Mesenchymal stem cell (in vitro differentiated cells and primary cell): Measurements from ENCODE around the gene MLXIP. TPM values are rescaled to one million over a fixed set of nuclear protein-coding genes. Genes with fewer than 3 reads are reported as not detected.

ENCODE experiments used
- DNase-seq: peaks from one replicate; pipeline ENCODE4 v3.0.0-alpha.2; 2013
- H2AFZ ChIP-seq: one replicate; pipeline ENCODE4 v1.6.1; 2013; ENCODE audit warnings: low read depth, mild to moderate bottlenecking, control low read depth, inconsistent platforms, low read length, moderate library complexity
- H2AK5ac ChIP-seq: 2 replicates; pipeline ENCODE4 v1.6.1; 2013; ENCODE audit warnings: low read length, moderate library complexity, mild to moderate bottlenecking, inconsistent platforms; ENCODE audit not compliant: severe bottlenecking
- H2BK120ac ChIP-seq: one replicate; pipeline ENCODE4 v1.6.1; 2013; ENCODE audit warnings: low read depth, mild to moderate bottlenecking, inconsistent platforms, low read length, moderate library complexity
- H2BK12ac ChIP-seq, 2 experiments: one replicate each; pipeline ENCODE4 v1.6.1; 2013; ENCODE audit warnings: inconsistent platforms in 2 of 2, low read length in 2 of 2, mild to moderate bottlenecking in 2 of 2, moderate library complexity in 2 of 2, control low read depth in 1 of 2
- H2BK15ac ChIP-seq: one replicate; pipeline ENCODE4 v1.6.1; 2013; ENCODE audit warnings: mild to moderate bottlenecking, low read depth, inconsistent platforms; ENCODE audit not compliant: poor library complexity, severe bottlenecking
- H2BK5ac ChIP-seq: 2 replicates; pipeline ENCODE4 v1.6.1; 2013; ENCODE audit warnings: low read depth, mild to moderate bottlenecking, low read length, control low read depth, inconsistent platforms; ENCODE audit not compliant: poor library complexity, severe bottlenecking
- H3K14ac ChIP-seq, 2 experiments: one replicate each; pipeline ENCODE4 v1.6.1; 2013; ENCODE audit warnings: inconsistent platforms in 2 of 2, low read length in 2 of 2, control low read depth in 1 of 2, mild to moderate bottlenecking in 1 of 2, moderate library complexity in 1 of 2
- H3K18ac ChIP-seq, 2 experiments: one replicate each; pipeline ENCODE4 v1.6.1; 2013; ENCODE audit warnings: inconsistent platforms in 2 of 2, low read length in 2 of 2, control low read depth in 1 of 2, low read depth in 1 of 2, mild to moderate bottlenecking in 1 of 2
- H3K23ac ChIP-seq, 2 experiments: one replicate each; pipeline ENCODE4 v1.6.1; 2013; ENCODE audit warnings: inconsistent platforms in 2 of 2, low read length in 2 of 2, mild to moderate bottlenecking in 2 of 2, moderate library complexity in 2 of 2, control low read depth in 1 of 2
- H3K27ac ChIP-seq: 2 replicates; pipeline ENCODE4 v1.5.1; 2013; ENCODE audit warnings: mild to moderate bottlenecking, moderate library complexity, low read length, control low read depth, inconsistent platforms; ENCODE audit not compliant: poor library complexity, severe bottlenecking
- H3K27me3 ChIP-seq, 2 experiments: 2 replicates each; pipeline versions ENCODE4 v1.6.1 to v1.7.0; 2013; ENCODE audit warnings: low read length in 2 of 2, mild to moderate bottlenecking in 2 of 2, moderate library complexity in 2 of 2, control low read depth in 1 of 2, inconsistent platforms in 1 of 2; ENCODE audit not compliant: control insufficient read depth in 1 of 2, insufficient read depth in 1 of 2
- H3K36me3 ChIP-seq, 2 experiments: 2 replicates each; pipeline versions ENCODE4 v1.6.1 to v1.7.0; 2013; ENCODE audit warnings: low read length in 2 of 2, control low read depth in 1 of 2, inconsistent platforms in 1 of 2, low read depth in 1 of 2, mild to moderate bottlenecking in 1 of 2; ENCODE audit not compliant: insufficient read depth in 2 of 2, control insufficient read depth in 1 of 2
- H3K4ac ChIP-seq, 2 experiments: one replicate each; pipeline ENCODE4 v1.6.1; 2013; ENCODE audit warnings: inconsistent platforms in 2 of 2, low read length in 2 of 2, mild to moderate bottlenecking in 2 of 2, moderate library complexity in 2 of 2, control low read depth in 1 of 2, low read depth in 1 of 2
- H3K4me1 ChIP-seq: 2 replicates; pipeline ENCODE4 v1.6.1; 2013; ENCODE audit warnings: low read depth, low read length, control low read depth; ENCODE audit not compliant: control insufficient read depth, insufficient read depth
- H3K4me2 ChIP-seq: 2 replicates; pipeline ENCODE4 v1.6.1; 2013; ENCODE audit warnings: low read length, mild to moderate bottlenecking, inconsistent platforms; ENCODE audit not compliant: poor library complexity, severe bottlenecking
- H3K4me3 ChIP-seq, 2 experiments: 2 replicates each; pipeline versions ENCODE4 v1.5.1 to v1.7.0; 2013; ENCODE audit warnings: low read length in 2 of 2, mild to moderate bottlenecking in 2 of 2, control low read depth in 1 of 2, low read depth in 1 of 2; ENCODE audit not compliant: insufficient read depth in 1 of 2
- H3K79me1 ChIP-seq: replicated peaks from 2 replicates; pipeline ENCODE4 v1.6.1; 2013; ENCODE audit warnings: mild to moderate bottlenecking, control low read depth, low read length, inconsistent platforms; ENCODE audit not compliant: poor library complexity, severe bottlenecking
- H3K9ac ChIP-seq: 2 replicates; pipeline ENCODE4 v1.7.0; 2013; ENCODE audit warnings: mild to moderate bottlenecking, low read length, moderate library complexity
- H3K9me3 ChIP-seq: 2 replicates; pipeline ENCODE4 v1.7.0; 2013; ENCODE audit warnings: mild to moderate bottlenecking, low read length; ENCODE audit not compliant: control insufficient read depth
- H4K8ac ChIP-seq: one replicate; pipeline ENCODE4 v1.6.1; 2013; ENCODE audit warnings: inconsistent platforms, mild to moderate bottlenecking, low read length, moderate library complexity
- H4K91ac ChIP-seq: one replicate; pipeline ENCODE4 v1.6.1; 2013; ENCODE audit warnings: mild to moderate bottlenecking, low read length, inconsistent platforms
- WGBS: methylation state at CpG from one replicate; pipeline ENCODE4 v1.1.7; 2013; ENCODE audit warnings: mixed read lengths; 5-methylcytosine and 5-hydroxymethylcytosine counted together
- polyA plus RNA-seq, 2 experiments: library from polyadenylated mRNA; stranded (reverse); fragments of 200-250 nt; gene quantifications; one replicate each; pipeline ENCODE4 v1.2.3, GENCODE V29; 2013

MLXIP gene, protein sequence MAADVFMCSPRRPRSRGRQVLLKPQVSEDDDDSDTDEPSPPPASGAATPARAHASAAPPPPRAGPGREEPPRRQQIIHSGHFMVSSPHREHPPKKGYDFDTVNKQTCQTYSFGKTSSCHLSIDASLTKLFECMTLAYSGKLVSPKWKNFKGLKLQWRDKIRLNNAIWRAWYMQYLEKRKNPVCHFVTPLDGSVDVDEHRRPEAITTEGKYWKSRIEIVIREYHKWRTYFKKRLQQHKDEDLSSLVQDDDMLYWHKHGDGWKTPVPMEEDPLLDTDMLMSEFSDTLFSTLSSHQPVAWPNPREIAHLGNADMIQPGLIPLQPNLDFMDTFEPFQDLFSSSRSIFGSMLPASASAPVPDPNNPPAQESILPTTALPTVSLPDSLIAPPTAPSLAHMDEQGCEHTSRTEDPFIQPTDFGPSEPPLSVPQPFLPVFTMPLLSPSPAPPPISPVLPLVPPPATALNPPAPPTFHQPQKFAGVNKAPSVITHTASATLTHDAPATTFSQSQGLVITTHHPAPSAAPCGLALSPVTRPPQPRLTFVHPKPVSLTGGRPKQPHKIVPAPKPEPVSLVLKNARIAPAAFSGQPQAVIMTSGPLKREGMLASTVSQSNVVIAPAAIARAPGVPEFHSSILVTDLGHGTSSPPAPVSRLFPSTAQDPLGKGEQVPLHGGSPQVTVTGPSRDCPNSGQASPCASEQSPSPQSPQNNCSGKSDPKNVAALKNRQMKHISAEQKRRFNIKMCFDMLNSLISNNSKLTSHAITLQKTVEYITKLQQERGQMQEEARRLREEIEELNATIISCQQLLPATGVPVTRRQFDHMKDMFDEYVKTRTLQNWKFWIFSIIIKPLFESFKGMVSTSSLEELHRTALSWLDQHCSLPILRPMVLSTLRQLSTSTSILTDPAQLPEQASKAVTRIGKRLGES
- 61.2 TPM for polyA plus RNA-seq (2013, experiment 1 of 2)
- polyA plus RNA-seq (2013, experiment 2 of 2) = 58.9 TPM

DNA sequence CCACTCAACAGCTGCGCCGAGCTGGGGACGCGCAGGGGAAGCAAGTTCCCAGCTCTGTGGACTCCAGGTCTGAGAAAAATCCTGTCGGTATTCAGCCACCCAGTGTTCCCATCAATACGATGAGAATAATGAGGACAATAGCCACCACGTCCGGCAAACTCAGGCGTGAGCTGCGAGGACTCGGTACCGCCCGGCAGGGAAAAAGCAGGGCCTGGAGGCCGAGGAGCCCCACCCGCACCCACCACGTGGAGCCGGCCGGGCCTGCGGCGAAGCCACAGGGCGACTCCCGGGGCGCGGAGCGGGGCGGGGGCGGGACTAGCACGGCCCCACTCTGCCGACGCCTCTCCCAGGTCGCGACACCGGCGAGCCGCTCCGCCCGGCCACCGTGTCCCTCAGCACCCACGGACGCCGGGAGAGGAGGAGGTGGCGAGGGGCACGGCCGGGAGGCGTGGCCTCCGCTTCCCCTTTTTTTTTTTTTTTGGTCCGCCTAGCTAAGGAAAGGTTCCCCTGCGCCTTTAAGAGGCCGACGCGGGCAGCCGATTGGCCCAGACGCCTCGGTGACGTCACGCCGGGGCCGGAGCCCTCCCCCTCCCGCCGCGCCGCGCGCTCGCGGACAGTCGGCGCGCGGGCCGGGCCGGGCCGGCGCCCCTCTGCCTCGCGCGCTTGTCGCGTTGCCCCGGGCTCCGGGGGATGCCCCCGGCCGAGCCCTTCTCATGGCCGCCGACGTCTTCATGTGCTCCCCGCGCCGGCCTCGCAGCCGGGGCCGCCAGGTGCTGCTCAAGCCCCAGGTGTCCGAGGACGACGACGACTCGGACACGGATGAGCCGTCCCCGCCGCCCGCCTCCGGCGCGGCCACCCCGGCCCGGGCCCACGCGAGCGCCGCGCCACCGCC lies at the start of gene MLXIP:
MLXIP (plus strand) TSS at position 616 of the 892 bp plus-strand sequence; CDS start at position 714, 98 bp downstream.
- Histone ChIP-seq H3K4me2 (peak within 1 kb of the TSS; percentile 99), H4K8ac (peak within 1 kb of the TSS; percentile 69), H3K4me3 (peak within 1 kb of the TSS; percentile 86 to 99), H3K23ac (peak within 1 kb of the TSS; percentile 64 to 66), H3K79me1 (peaks cover 3% of the 10 kb centered on the region), H4K91ac (peak within 1 kb of the TSS; percentile 89), H3K14ac (peak within 1 kb of the TSS; percentile 80 to 87), H2AK5ac (no peak within 1 kb of the TSS), H3K4me1 (peaks cover 16% of the 10 kb centered on the region), H3K18ac (peak within 1 kb of the TSS; percentile 65 to 67), H2BK12ac (peak within 1 kb of the TSS in 1 of 2 experiments; percentile 64), H2BK120ac (peak within 1 kb of the TSS; percentile 62), H3K36me3 (no peaks in the 10 kb centered on the region), H3K27me3 (no peaks in the 10 kb centered on the region), H3K27ac (peak within 1 kb of the TSS; percentile 13), H2BK15ac (peak within 1 kb of the TSS; percentile 85), H2BK5ac (peak within 1 kb of the TSS; percentile 3), H3K4ac (peak within 1 kb of the TSS; percentile 65 to 83), H3K9me3 (no peaks in the 10 kb centered on the region), H3K9ac (peak within 1 kb of the TSS; percentile 94), H2AFZ (peak within 1 kb of the TSS; percentile 2)
- peak; percentile 94 for DNase-seq
- 2% methylated on average over 54 of the region's 113 CpGs for WGBS

DNA sequence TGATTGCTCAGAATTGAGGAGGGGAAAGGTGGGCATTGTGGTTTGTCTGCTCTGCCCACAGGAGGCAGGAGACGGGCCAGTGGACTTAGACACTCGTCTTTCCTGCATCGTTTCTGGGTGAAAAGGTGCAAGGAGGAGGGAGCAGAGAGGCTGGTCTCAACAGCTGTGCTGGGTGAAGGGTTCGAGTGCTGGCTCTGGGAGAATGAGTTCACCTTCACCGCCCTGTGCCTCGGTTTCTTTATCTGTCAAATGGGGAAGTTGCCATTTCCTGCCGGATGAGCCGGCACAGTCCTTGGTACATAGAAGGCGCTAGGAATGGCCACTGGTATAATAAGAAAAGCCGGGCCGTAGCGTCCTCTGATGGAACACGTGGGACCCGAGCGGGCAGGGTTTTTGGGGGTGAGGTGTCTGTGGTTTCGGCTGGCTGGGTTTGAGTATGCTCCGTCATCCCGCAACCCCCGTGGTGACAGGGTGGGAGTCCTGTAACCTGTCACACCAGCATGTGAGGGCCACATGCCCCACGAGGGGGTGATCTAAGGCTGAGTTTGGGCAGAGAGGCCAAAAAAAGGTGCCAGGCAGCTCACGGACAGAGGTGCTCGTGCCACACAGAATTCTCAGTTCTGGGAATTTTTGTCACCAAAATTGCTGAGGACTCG lies 49.5 kb upstream of the MLXIP start:
- no peak overlapping the region for H3K4me3 ChIP-seq
- no peak overlapping the region for H3K9ac ChIP-seq
- no peaks in the 10 kb centered on the region for H3K9me3 ChIP-seq
- H2BK120ac ChIP-seq = no peak overlapping the region
- no peaks in the 10 kb centered on the region for H3K27me3 ChIP-seq
- H3K79me1 ChIP-seq = peaks cover 52% of the 10 kb centered on the region
- no peak overlapping the region for H4K91ac ChIP-seq
- H3K14ac ChIP-seq = no peak overlapping the region
- no peak for DNase-seq
- H3K4ac ChIP-seq = no peak overlapping the region
- no peak overlapping the region for H2AK5ac ChIP-seq
- H3K4me2 ChIP-seq = no peak overlapping the region
- H2AFZ ChIP-seq = no peak overlapping the region
- whole genome bisulfite sequencing = 94% methylated on average over 23 of the region's 23 CpGs
- H3K23ac ChIP-seq = no peak overlapping the region
- H3K18ac ChIP-seq = no peak overlapping the region
- H2BK15ac ChIP-seq = peak overlapping the region; percentile 57
- H4K8ac ChIP-seq = no peak overlapping the region
- peaks cover 0 to 16% of the 10 kb centered on the region in 2 experiments for H3K36me3 ChIP-seq
- no peak overlapping the region for H3K27ac ChIP-seq
- no peak overlapping the region for H2BK5ac ChIP-seq
- no peak overlapping the region for H2BK12ac ChIP-seq
- H3K4me1 ChIP-seq = peaks cover 37% of the 10 kb centered on the region

DNA sequence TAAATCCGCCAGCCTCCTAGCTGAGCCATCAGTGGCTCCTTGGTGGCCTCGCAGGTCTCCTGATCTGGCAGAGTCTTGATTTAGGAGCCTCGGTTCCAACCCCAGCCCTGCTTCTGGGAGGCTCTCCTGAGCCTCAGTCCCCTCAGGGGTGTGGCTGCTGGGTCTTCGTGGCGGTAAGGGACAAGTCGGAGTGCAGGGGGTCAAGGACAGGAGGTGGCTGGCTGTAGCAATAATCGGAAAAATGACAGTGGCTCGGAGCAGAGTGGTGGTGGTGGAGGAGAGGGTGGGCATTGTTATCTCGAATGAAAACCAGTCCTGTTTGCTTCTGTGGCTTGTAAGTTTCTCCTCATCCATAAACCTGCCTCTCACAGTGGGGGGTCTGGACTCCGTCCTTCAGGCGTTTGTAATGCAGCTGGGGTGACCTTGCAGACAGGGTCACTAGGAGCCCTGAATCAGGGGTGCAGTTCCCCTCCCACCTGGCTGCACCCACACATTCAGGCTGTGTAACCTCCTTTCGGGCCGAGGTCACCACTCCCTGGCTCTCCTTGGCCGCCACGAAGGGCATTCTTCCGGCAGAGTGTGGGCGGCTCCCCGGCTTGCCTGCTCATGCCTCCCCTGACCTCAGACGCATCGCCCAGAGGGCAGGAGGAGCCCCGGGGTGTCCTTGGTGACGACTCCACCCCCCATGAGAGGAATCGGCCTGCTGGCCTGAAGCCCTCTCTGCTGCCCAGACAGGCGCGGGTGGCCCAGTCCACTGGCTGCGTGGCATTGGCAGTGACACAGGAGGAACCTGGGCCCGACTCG lies 48.7 kb upstream of the MLXIP start:
- Histone ChIP-seq H3K36me3 (peaks cover 0 to 16% of the 10 kb centered on the region in 2 experiments), H3K79me1 (peaks cover 54% of the 10 kb centered on the region), H2BK12ac (no peak overlapping the region), H3K4ac (no peak overlapping the region), H2BK120ac (no peak overlapping the region), H3K4me2 (no peak overlapping the region), H4K91ac (no peak overlapping the region), H3K27me3 (no peaks in the 10 kb centered on the region), H3K27ac (no peak overlapping the region), H3K4me3 (no peak overlapping the region), H4K8ac (no peak overlapping the region), H2AFZ (no peak overlapping the region), H3K23ac (no peak overlapping the region), H3K9me3 (no peaks in the 10 kb centered on the region), H2AK5ac (peak overlapping the region; percentile 5), H2BK5ac (no peak overlapping the region), H3K18ac (no peak overlapping the region), H2BK15ac (peak overlapping the region; percentile 57), H3K9ac (no peak overlapping the region), H3K4me1 (peaks cover 35% of the 10 kb centered on the region), H3K14ac (no peak overlapping the region)
- WGBS = 87% methylated on average over 27 of the region's 28 CpGs
- DNase-seq = no peak
